ENCODE results near the gene CCDC110. TPM values are rescaled to one million over a fixed set of nuclear protein-coding genes. Genes with fewer than 3 reads are reported as not detected.

The CCDC110 gene
- total and polyA plus RNA-seq, 2 donors (not counting 3 experiments of a cell fraction or from before 2014, with no cell fraction given): 0.25 to 0.71 TPM

GRCh38 chr4:185502386-185502785 is 30.9 kb upstream of the CCDC110 start:
- no peak for DNase-seq (ENCODE audit: low read depth, low spot score)
- H4K20me1 ChIP-seq (replicated peaks; ENCODE audit: control insufficient read depth, extremely low read depth, insufficient read depth, low read length): no peaks in the 10 kb centered on the region
- no peak overlapping the region for H2AFZ ChIP-seq (ENCODE audit: low read depth, low read length)
- dilution Hi-C loops (cut with MboI; ENCODE audit: extremely low pct_ligation_motif_present, low sequenced_read_pairs) (no loop called here), intact Hi-C loops (cut with micrococcal nuclease) (no loop called here)
- no peak overlapping the region for H3K4me2 ChIP-seq (ENCODE audit: insufficient read depth, low read length)
- ChIA-PET POLR2A (no interaction called here), CTCF (interaction anchor here (0.8 kb wide), 1 partner anchor 34 kb away, joined by 3 read pairs; no protein-coding TSS in a partner anchor)
- no peaks in the 10 kb centered on the region for H3K36me3 ChIP-seq (ENCODE audit: control insufficient read depth in 2 of 2, extremely low read depth in 1 of 2, insufficient read depth in 2 of 2, low read length in 2 of 2)
- FAIRE-seq: no peak
- no peak for TF ChIP-seq FOS (IDR thresholded peaks at IDR 0.05; ENCODE audit: borderline replicate concordance, insufficient read depth, low read length)
- TF ChIP-seq MYC (IDR thresholded peaks at IDR 0.05; ENCODE audit: low read depth, low read length): no peak
- no peak for TF ChIP-seq POLR2AphosphoS5 (IDR thresholded peaks at IDR 0.05; ENCODE audit: insufficient read depth, low read depth, low read length)
- TF ChIP-seq POLR2A (IDR thresholded peaks at IDR 0.05; ENCODE audit: low read depth, low read length): no peak
- TF ChIP-seq, protein P1, sequence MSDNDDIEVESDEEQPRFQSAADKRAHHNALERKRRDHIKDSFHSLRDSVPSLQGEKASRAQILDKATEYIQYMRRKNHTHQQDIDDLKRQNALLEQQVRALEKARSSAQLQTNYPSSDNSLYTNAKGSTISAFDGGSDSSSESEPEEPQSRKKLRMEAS (IDR thresholded peaks at IDR 0.05; ENCODE audit: insufficient read depth, insufficient read length): no peak
- no peak for TF ChIP-seq CTCF (IDR thresholded peaks at IDR 0.05; ENCODE audit: extremely low read depth in 1 of 2, insufficient read depth in 1 of 2, low read depth in 1 of 2, low read length in 2 of 2)
- TF ChIP-seq GATA2 (IDR thresholded peaks at IDR 0.05; ENCODE audit: insufficient read depth, insufficient read length, low read depth, low read length): no peak
- TF ChIP-seq EZH2 (IDR thresholded peaks at IDR 0.05; ENCODE audit: borderline replicate concordance, low read depth, low read length, severe bottlenecking): no peak
- TF ChIP-seq JUN (IDR thresholded peaks at IDR 0.05; ENCODE audit: borderline replicate concordance, insufficient read depth, insufficient read length, low read depth): no peak
- H3K4me3 ChIP-seq (replicated peaks in 1 of 3; ENCODE audit: insufficient read depth in 1 of 3, low read depth in 1 of 3, low read length in 3 of 3): no peak overlapping the region
- H3K27ac ChIP-seq (ENCODE audit: insufficient read depth, low read depth, low read length): no peak overlapping the region
- no peaks in the 10 kb centered on the region for H3K9me3 ChIP-seq (replicated peaks; ENCODE audit: control insufficient read depth, insufficient read depth, low read length)
- H3K4me1 ChIP-seq (ENCODE audit: control insufficient read depth, extremely low read depth, insufficient read depth, low read length): no peaks in the 10 kb centered on the region
- no peaks in the 10 kb centered on the region for H3K79me2 ChIP-seq (ENCODE audit: control insufficient read depth, insufficient read depth, low read length)
- H3K9me1 ChIP-seq (replicated peaks; ENCODE audit: control insufficient read depth, extremely low read depth, insufficient read depth, low read length): no peaks in the 10 kb centered on the region
- H3K27me3 ChIP-seq (ENCODE audit: control insufficient read depth in 2 of 2, insufficient read depth in 2 of 2, low read length in 2 of 2): no peaks in the 10 kb centered on the region
- BruUV-seq (replicated peaks): no TSS peak
- no peak overlapping the region for H3K9ac ChIP-seq (replicated peaks; ENCODE audit: extremely low read depth, insufficient read depth, low read length)

All from endothelial cell of umbilical vein (primary cell).